Calu3 (cell line): ENCODE data around the gene VEGFB. TPM values are rescaled to one million over a fixed set of nuclear protein-coding genes. Genes with fewer than 3 reads are reported as not detected.

Experiments used
- BruUV-seq: library from RNA; stranded (reverse); fragments of 400-500 nt; replicated peaks from 2 replicates; lab custom pipeline; 2021; lab: Mats Ljungman, UMichigan
- CTCF ChIA-PET: fragments of 300-600 bp; sonication (Branson Sonifier 250); formaldehyde crosslinking; loops from one replicate; lab custom pipeline; 2022; ENCODE audit warnings: antibody characterized with exemption; lab: Charles Lee
- DNase-seq: peaks from one replicate; pipeline ENCODE4 v3.0.0; 2022
- H3K27ac Mint-ChIP-seq: one replicate; pipeline ENCODE4 v1.8.0; 2022; ENCODE audit warnings: mixed read lengths; ENCODE audit not compliant: unreplicated experiment
- H3K27me3 Mint-ChIP-seq: one replicate; pipeline ENCODE4 v1.8.0; 2022; ENCODE audit warnings: mixed read lengths; ENCODE audit not compliant: unreplicated experiment
- H3K36me3 Mint-ChIP-seq: one replicate; pipeline ENCODE4 v1.8.0; 2022; ENCODE audit warnings: mild to moderate bottlenecking, moderate library complexity, mixed read lengths; ENCODE audit not compliant: insufficient read depth, unreplicated experiment
- H3K4me1 Mint-ChIP-seq: one replicate; pipeline ENCODE4 v1.8.0; 2022; ENCODE audit warnings: mild to moderate bottlenecking, low read depth, mixed read lengths; ENCODE audit not compliant: unreplicated experiment
- H3K4me3 Mint-ChIP-seq: one replicate; pipeline ENCODE4 v1.8.0; 2022; ENCODE audit warnings: mild to moderate bottlenecking, low read depth, moderate library complexity, mixed read lengths; ENCODE audit not compliant: unreplicated experiment
- H3K9me3 Mint-ChIP-seq: one replicate; pipeline ENCODE4 v1.8.0; 2022; ENCODE audit warnings: low read depth, mixed read lengths; ENCODE audit not compliant: unreplicated experiment
- CTCF ChIP-seq: fragments of 200-600 bp; IDR thresholded peaks from one replicate; pipeline ENCODE4 v1.8.0; 2022; ENCODE audit warnings: antibody characterized with exemption; ENCODE audit not compliant: unreplicated experiment
- intact Hi-C: fragments of 100-400 bp; cut with micrococcal nuclease; formaldehyde crosslinking; loops from one replicate; pipeline ENCODE4 v1.10.0; 2022; ENCODE audit not compliant: unreplicated experiment
- total RNA-seq: library from RNA; stranded (reverse); gene quantifications from 2 replicates; pipeline ENCODE4 v1.2.3, GENCODE V29; 2022

The VEGFB gene
- total RNA-seq, 1 experiment from 2014 or later, result 91.5 TPM

- Mint-ChIP-seq H3K4me3 (no peak overlapping the region), H3K36me3 (peaks cover 90% of the 10 kb centered on the region), H3K27ac (no peak overlapping the region), H3K9me3 (no peaks in the 10 kb centered on the region), H3K27me3 (no peaks in the 10 kb centered on the region), H3K4me1 (peaks cover 9% of the 10 kb centered on the region)
- no peak for DNase-seq
- TF ChIP-seq CTCF, result no peak
- intact Hi-C loops, result no loop called here
- no TSS peak for BruUV-seq
- CTCF ChIA-PET, result interaction anchor here (0.6 kb wide), 1 partner anchor 1080 kb away, joined by 8 read pairs; no protein-coding TSS in a partner anchor
Measured at GRCh38 chr11:64219755-64220154, 14.6 kb upstream of the VEGFB start.

- CTCF ChIA-PET, result interaction anchor here (0.6 kb wide), 2 partner anchors 18 to 1080 kb away, joined by 7 to 8 read pairs; no protein-coding TSS in a partner anchor
- no TSS peak for BruUV-seq
- H3K27me3 Mint-ChIP-seq, result no peaks in the 10 kb centered on the region
Measured at GRCh38 chr11:64220271-64220670, 14.1 kb upstream of the VEGFB start.

GRCh38 chr11:64220798-64221197 lies 13.6 kb upstream of the VEGFB start:
- intact Hi-C loops, result no loop called here
- Mint-ChIP-seq H3K9me3 (no peaks in the 10 kb centered on the region), H3K4me1 (peaks cover 9% of the 10 kb centered on the region), H3K27me3 (no peaks in the 10 kb centered on the region), H3K36me3 (peaks cover 90% of the 10 kb centered on the region), H3K4me3 (no peak overlapping the region), H3K27ac (no peak overlapping the region)
- no peak for DNase-seq
- CTCF ChIA-PET, result interaction anchor here (0.6 kb wide), 1 partner anchor 18 kb away, joined by 7 read pairs; no protein-coding TSS in a partner anchor
- no peak for TF ChIP-seq CTCF
- no TSS peak for BruUV-seq

More at GRCh38 chr11:64220271-64220670, 14.1 kb upstream of the VEGFB start:
- intact Hi-C loops, result no loop called here
- Mint-ChIP-seq H3K36me3 (peaks cover 90% of the 10 kb centered on the region), H3K4me1 (peaks cover 9% of the 10 kb centered on the region), H3K27ac (no peak overlapping the region), H3K4me3 (no peak overlapping the region), H3K9me3 (no peaks in the 10 kb centered on the region)
- no peak for DNase-seq
- no peak for TF ChIP-seq CTCF

- H3K9me3 Mint-ChIP-seq, result no peaks in the 10 kb centered on the region
- CTCF ChIA-PET, result interaction anchor here (0.7 kb wide), 1 partner anchor 15 kb away, joined by 5 read pairs; no protein-coding TSS in a partner anchor
- intact Hi-C loops, result no loop called here
- no TSS peak for BruUV-seq
- no peak for TF ChIP-seq CTCF
- no peak overlapping the region for H3K4me3 Mint-ChIP-seq
- peaks cover 94% of the 10 kb centered on the region for H3K36me3 Mint-ChIP-seq
- DNase-seq, result no peak
- H3K4me1 Mint-ChIP-seq, result peaks cover 12% of the 10 kb centered on the region
- no peaks in the 10 kb centered on the region for H3K27me3 Mint-ChIP-seq
- H3K27ac Mint-ChIP-seq, result no peak overlapping the region
Measured at GRCh38 chr11:64222651-64223000, 11.8 kb upstream of the VEGFB start.
